ENCODE results near the gene KRT36. TPM values are rescaled to one million over a fixed set of nuclear protein-coding genes. Genes with fewer than 3 reads are reported as not detected.

KRT36 gene
- total RNA-seq, 2 experiments from 2014 or later = not detected

- CTCF ChIA-PET = interaction anchor here (1.2 kb wide), 1 partner anchor 54 kb away, joined by 4 read pairs; no protein-coding TSS in a partner anchor
- Mint-ChIP-seq H3K4me3 (no peak overlapping the region), H3K9me3 (no peaks in the 10 kb centered on the region), H3K27ac (no peak overlapping the region), H3K4me1 (ENCODE audit: low read depth) (no peaks in the 10 kb centered on the region), H3K36me3 (ENCODE audit: low read depth) (no peaks in the 10 kb centered on the region), H3K27me3 (peaks cover 4% of the 10 kb centered on the region)
- POLR2A ChIA-PET = no interaction called here
- ATAC-seq (no peak), DNase-seq (no peak)
- intact Hi-C loops (cut with micrococcal nuclease) = no loop called here
- TF ChIP-seq CTCF (IDR thresholded peaks at IDR 0.05) = no peak
Measured at GRCh38 chr17:41444640-41445039, 45.1 kb downstream of the KRT36 start.

- no peaks in the 10 kb centered on the region for H3K36me3 Mint-ChIP-seq (ENCODE audit: low read depth)
- H3K4me3 Mint-ChIP-seq = no peak overlapping the region
- TF ChIP-seq CTCF (IDR thresholded peaks at IDR 0.05) = no peak
- H3K27me3 Mint-ChIP-seq = peaks cover 4% of the 10 kb centered on the region
- ATAC-seq (no peak), DNase-seq (no peak)
- ChIA-PET CTCF (interaction anchor here (1.2 kb wide), 1 partner anchor 54 kb away, joined by 4 read pairs; no protein-coding TSS in a partner anchor), POLR2A (no interaction called here)
- no peaks in the 10 kb centered on the region for H3K9me3 Mint-ChIP-seq
- no peaks in the 10 kb centered on the region for H3K4me1 Mint-ChIP-seq (ENCODE audit: low read depth)
- intact Hi-C loops (cut with micrococcal nuclease) = no loop called here
- H3K27ac Mint-ChIP-seq = no peak overlapping the region
Measured at GRCh38 chr17:41444186-41444585, 45.5 kb downstream of the KRT36 start.

GRCh38 chr17:41442739-41443138 lies 47.0 kb downstream of the KRT36 start:
- Mint-ChIP-seq H3K27ac (no peak overlapping the region), H3K36me3 (ENCODE audit: low read depth) (no peaks in the 10 kb centered on the region), H3K4me3 (no peak overlapping the region), H3K4me1 (ENCODE audit: low read depth) (no peaks in the 10 kb centered on the region), H3K9me3 (no peaks in the 10 kb centered on the region), H3K27me3 (peaks cover 4% of the 10 kb centered on the region)
- no peak for ATAC-seq
- CTCF ChIA-PET = no interaction called here
- POLR2A ChIA-PET = no interaction called here
- TF ChIP-seq CTCF (IDR thresholded peaks at IDR 0.05) = no peak
- intact Hi-C loops (cut with micrococcal nuclease) = no loop called here
- DNase-seq = no peak

- no peaks in the 10 kb centered on the region for H3K4me1 Mint-ChIP-seq (ENCODE audit: low read depth)
- intact Hi-C loops (cut with micrococcal nuclease) = no loop called here
- CTCF ChIA-PET = no interaction called here
- DNase-seq (no peak), ATAC-seq (no peak)
- peaks cover 4% of the 10 kb centered on the region for H3K27me3 Mint-ChIP-seq
- H3K27ac Mint-ChIP-seq = no peak within 1 kb of the TSS
- TF ChIP-seq CTCF (IDR thresholded peaks at IDR 0.05) = no peak
- no peaks in the 10 kb centered on the region for H3K36me3 Mint-ChIP-seq (ENCODE audit: low read depth)
- no peaks in the 10 kb centered on the region for H3K9me3 Mint-ChIP-seq
- POLR2A ChIA-PET = interaction anchor here (0.6 kb wide), 1 partner anchor 567 kb away, joined by 4 read pairs; no protein-coding TSS in a partner anchor
- H3K4me3 Mint-ChIP-seq = no peak within 1 kb of the TSS
Measured at GRCh38 chr17:41440531-41441033, 49.1 kb downstream of the KRT36 start, which contains the start of gene KRT38. Gene KRT38 (minus strand): TSS chr17:41440983. CDS start chr17:41440921, 62 bp downstream.

GRCh38 chr17:41439375-41439774 lies 50.3 kb downstream of the KRT36 start:
- ATAC-seq = no peak
- Mint-ChIP-seq H3K4me1 (ENCODE audit: low read depth) (no peaks in the 10 kb centered on the region), H3K36me3 (ENCODE audit: low read depth) (no peaks in the 10 kb centered on the region), H3K27me3 (peaks cover 2% of the 10 kb centered on the region), H3K4me3 (no peak overlapping the region), H3K27ac (no peak overlapping the region), H3K9me3 (no peaks in the 10 kb centered on the region)
- ChIA-PET CTCF (no interaction called here), POLR2A (no interaction called here)
- no peak for TF ChIP-seq CTCF (IDR thresholded peaks at IDR 0.05)
- no peak for DNase-seq
- intact Hi-C loops (cut with micrococcal nuclease) = no loop called here
